ENCODE results near the gene RAX. TPM values are rescaled to one million over a fixed set of nuclear protein-coding genes. Genes with fewer than 3 reads are reported as not detected.

Gene RAX
- total and polyA plus RNA-seq, 10 donors, result 0.03 TPM; not detected in 9

DNA sequence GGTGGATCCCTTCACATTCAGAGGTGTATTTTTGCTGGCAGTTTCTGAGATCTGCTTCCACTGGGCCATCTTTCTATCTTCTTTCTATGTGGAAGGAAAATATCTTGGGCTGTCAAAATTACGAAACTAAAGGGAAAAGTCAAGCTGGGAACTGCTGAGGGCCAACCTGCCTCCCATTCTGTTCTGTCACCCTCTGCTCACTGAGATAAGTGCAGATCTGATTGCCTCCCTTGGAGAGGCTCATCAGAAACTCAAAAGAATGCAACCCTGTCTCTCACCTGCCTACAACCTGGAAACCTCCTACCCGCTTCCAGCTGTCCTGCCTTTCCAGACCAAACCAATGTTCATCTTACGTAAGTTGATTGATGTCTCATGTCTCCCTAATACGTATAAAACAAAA is 26.5 kb downstream of the RAX start:
- TF ChIP-seq POLR2A (IDR thresholded peaks at IDR 0.05) (no peak), POLR2AphosphoS5 (IDR thresholded peaks at IDR 0.05) (no peak)
- TF ChIP-seq, protein P1, sequence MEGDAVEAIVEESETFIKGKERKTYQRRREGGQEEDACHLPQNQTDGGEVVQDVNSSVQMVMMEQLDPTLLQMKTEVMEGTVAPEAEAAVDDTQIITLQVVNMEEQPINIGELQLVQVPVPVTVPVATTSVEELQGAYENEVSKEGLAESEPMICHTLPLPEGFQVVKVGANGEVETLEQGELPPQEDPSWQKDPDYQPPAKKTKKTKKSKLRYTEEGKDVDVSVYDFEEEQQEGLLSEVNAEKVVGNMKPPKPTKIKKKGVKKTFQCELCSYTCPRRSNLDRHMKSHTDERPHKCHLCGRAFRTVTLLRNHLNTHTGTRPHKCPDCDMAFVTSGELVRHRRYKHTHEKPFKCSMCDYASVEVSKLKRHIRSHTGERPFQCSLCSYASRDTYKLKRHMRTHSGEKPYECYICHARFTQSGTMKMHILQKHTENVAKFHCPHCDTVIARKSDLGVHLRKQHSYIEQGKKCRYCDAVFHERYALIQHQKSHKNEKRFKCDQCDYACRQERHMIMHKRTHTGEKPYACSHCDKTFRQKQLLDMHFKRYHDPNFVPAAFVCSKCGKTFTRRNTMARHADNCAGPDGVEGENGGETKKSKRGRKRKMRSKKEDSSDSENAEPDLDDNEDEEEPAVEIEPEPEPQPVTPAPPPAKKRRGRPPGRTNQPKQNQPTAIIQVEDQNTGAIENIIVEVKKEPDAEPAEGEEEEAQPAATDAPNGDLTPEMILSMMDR (IDR thresholded peaks at IDR 0.05 in 8 of 11, conservative IDR thresholded peaks at IDR 0.05 in 3 of 11), result no peak
- Histone ChIP-seq H3K27ac (no peak overlapping the region), H3K27me3 (replicated peaks in 1 of 7) (peaks cover 0 to 53% (median 17%) of the 10 kb centered on the region in 7 donors), H3K4me1 (no peaks in the 10 kb centered on the region), H3K4me3 (no peak overlapping the region), H3K9me3 (peaks cover 0 to under 1% (median 0%) of the 10 kb centered on the region in 8 donors), H3K36me3 (no peaks in the 10 kb centered on the region)
- intact Hi-C loops (cut with DNase I; ENCODE audit: low total_unique reads), result loop anchor here (5.0 to 10.0 kb wide), 2 partner anchors 58 to 156 kb away; no protein-coding TSS in a partner anchor
- 43 to 70% (median 56%) methylated on average over 4 of the region's 4 CpGs for WGBS, 5 donors
- DNase-seq, result no peak

DNA sequence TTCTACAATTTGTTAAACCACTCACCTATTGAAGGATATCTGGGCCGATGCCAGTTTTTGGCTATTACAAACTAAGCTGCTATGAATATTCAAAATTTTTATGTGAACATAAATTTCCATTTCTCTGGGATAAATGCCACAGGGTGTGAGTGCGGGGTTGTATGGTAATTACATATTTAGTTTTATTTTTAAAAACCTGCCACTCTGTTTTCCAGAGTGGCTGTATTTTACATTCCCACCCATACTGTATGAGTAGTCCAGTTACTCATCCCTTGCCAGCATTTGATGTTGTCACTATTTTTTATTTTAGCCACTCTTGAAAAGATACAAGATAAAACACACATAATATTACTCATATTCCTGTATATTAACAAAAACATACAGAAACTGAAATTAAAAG is 30.3 kb downstream of the RAX start:
- H3K4me1 ChIP-seq, result no peaks in the 10 kb centered on the region
- WGBS, 5 donors, result 90 to 98% (median 92%) methylated on average over 2 of the region's 2 CpGs
- H3K36me3 ChIP-seq, result no peaks in the 10 kb centered on the region

DNA sequence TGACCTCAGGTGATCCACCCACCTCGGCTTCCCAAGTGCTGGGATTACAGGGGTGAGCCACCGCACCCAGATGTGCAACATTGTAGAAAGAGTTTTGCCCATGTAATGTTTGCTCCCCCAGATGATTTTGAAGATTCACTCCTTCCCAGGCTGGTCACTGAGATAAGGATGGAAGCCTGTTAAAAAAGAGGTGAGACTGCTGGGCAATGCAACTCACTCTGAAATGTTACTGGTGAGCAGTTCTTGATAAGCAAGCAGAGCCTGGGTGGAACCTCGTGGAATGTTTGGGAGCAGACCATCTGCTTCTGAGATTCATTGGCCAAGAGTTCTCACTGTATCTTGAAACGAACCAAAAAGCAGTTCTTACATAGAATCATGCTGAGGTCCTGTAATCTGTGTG is 33.6 kb downstream of the RAX start:
- TF ChIP-seq, protein P1 (IDR thresholded peaks at IDR 0.05 in 8 of 11, conservative IDR thresholded peaks at IDR 0.05 in 3 of 11), result no peak
- TF ChIP-seq POLR2A (IDR thresholded peaks at IDR 0.05) (no peak), POLR2AphosphoS5 (IDR thresholded peaks at IDR 0.05) (no peak)
- Histone ChIP-seq H3K9me3 (peaks cover 0 to 6% (median 0%) of the 10 kb centered on the region in 8 donors), H3K36me3 (no peaks in the 10 kb centered on the region), H3K4me1 (no peaks in the 10 kb centered on the region), H3K4me3 (no peak overlapping the region), H3K27ac (no peak overlapping the region), H3K27me3 (replicated peaks in 1 of 7) (peaks cover 0 to 20% (median 0%) of the 10 kb centered on the region in 7 donors)
- 67 to 78% (median 72%) methylated on average over 4 of the region's 4 CpGs for WGBS, 5 donors
- intact Hi-C loops (cut with DNase I; ENCODE audit: low total_unique reads), result loop anchor here (10.0 kb wide), 1 partner anchor 65 kb away; no protein-coding TSS in a partner anchor
- no peak for DNase-seq

More for the DNA sequence above, 30.3 kb downstream of the RAX start:
- DNase-seq, result no peak
- H3K27ac ChIP-seq, result no peak overlapping the region
- intact Hi-C loops (cut with DNase I; ENCODE audit: low total_unique reads), result loop anchor here (10.0 kb wide), 1 partner anchor 62 kb away; no protein-coding TSS in a partner anchor
- TF ChIP-seq POLR2AphosphoS5 (IDR thresholded peaks at IDR 0.05) (no peak), POLR2A (IDR thresholded peaks at IDR 0.05) (no peak)
- TF ChIP-seq, protein P1 (IDR thresholded peaks at IDR 0.05 in 8 of 11, conservative IDR thresholded peaks at IDR 0.05 in 3 of 11), result no peak
- peaks cover 0 to 6% (median 0%) of the 10 kb centered on the region in 8 donors for H3K9me3 ChIP-seq
- H3K4me3 ChIP-seq, result no peak overlapping the region
- peaks cover 0 to 42% (median 10%) of the 10 kb centered on the region in 7 donors for H3K27me3 ChIP-seq (replicated peaks in 1 of 7)

DNA sequence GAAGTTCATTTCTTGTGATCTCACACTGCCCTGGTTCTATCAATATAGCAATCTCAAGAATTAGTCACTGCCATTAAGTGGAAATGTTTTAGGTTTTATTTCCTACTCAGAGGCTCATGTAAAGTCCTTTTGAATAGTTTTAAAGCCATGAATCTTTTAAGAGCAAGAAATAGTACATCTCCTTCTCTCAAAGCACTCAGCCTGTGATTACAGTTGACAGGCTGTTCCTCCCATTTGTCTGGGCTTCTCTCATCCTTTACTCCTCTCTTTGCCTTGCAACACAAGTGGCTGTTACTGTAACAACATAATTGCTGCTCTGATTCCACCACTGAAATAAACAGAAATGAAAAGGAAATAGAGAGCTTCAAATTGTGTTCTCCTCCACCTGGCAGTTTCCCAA is 34.9 kb downstream of the RAX start:
- DNase-seq, result no peak
- no peak overlapping the region for H3K4me3 ChIP-seq
- no peak for TF ChIP-seq POLR2AphosphoS5 (IDR thresholded peaks at IDR 0.05)
- TF ChIP-seq, protein P1 (IDR thresholded peaks at IDR 0.05 in 8 of 11, conservative IDR thresholded peaks at IDR 0.05 in 3 of 11), result no peak
- no peak overlapping the region for H3K27ac ChIP-seq
- H3K27me3 ChIP-seq (replicated peaks in 1 of 7), result peaks cover 0 to 9% (median 0%) of the 10 kb centered on the region in 7 donors
- intact Hi-C loops (cut with DNase I; ENCODE audit: low total_unique reads), result no loop called here
- H3K36me3 ChIP-seq, result no peaks in the 10 kb centered on the region
- H3K9me3 ChIP-seq, result peaks cover 0 to 6% (median 0%) of the 10 kb centered on the region in 8 donors
- no peaks in the 10 kb centered on the region for H3K4me1 ChIP-seq
